SK-N-MC (cell line): ENCODE measurements around the gene NEDD4L.

ENCODE experiments used
- EZH2 ChIP-seq: fragments of 200-600 bp; sonication (generic); IDR thresholded peaks from one replicate; pipeline ENCODE4 v1.6.1; 2017; ENCODE audit warnings: antibody characterized with exemption
- FOXP2 ChIP-seq: optimal IDR thresholded peaks from 2 replicates; pipeline ENCODE3; 2011; ENCODE audit warnings: mild to moderate bottlenecking, moderate library complexity; ENCODE audit not compliant: insufficient read depth; ENCODE audit errors: extremely low read length, control extremely low read depth
- POLR2AphosphoS5 ChIP-seq: IDR thresholded peaks from 2 replicates; pipeline ENCODE4 v1.6.1; 2012; ENCODE audit warnings: mild to moderate bottlenecking, low read depth, low read length, borderline replicate concordance

DNA sequence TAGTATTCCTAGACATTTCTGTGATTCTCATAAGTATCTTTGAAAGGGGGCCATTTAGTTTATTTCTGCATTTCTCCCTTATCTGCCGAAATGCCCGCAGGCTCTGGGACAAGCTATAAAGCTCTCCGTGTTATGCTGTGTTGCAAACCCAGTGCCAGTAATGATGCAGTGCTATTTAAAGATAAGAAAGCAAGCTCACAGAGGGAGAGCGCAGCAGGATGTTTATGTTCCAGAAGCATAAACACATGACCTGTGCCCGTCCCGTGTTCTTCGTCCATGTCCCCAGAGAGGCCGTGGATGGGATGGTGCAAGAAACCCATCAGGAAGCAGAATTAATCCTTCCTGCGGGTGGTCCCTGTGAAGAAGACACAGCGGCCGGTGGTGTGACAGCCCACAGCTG, 99.4 kb downstream of the NEDD4L start:
- TF ChIP-seq POLR2AphosphoS5 (no peak), EZH2 (no peak), FOXP2 (no peak)
